NCI-H2196 (cell line): ENCODE results near the gene LCE3E.
"Not testable (repeated sequence)": the region's sequence is repeated elsewhere in the genome, so short reads cannot be mapped to it uniquely, and the experiment has no call there.

Source experiments
- DNase-seq: peaks from one replicate; lab custom pipeline; 2025; ENCODE audit not compliant: unreplicated experiment; lab: John Stamatoyannopoulos, UW

LCE3E gene

DNA sequence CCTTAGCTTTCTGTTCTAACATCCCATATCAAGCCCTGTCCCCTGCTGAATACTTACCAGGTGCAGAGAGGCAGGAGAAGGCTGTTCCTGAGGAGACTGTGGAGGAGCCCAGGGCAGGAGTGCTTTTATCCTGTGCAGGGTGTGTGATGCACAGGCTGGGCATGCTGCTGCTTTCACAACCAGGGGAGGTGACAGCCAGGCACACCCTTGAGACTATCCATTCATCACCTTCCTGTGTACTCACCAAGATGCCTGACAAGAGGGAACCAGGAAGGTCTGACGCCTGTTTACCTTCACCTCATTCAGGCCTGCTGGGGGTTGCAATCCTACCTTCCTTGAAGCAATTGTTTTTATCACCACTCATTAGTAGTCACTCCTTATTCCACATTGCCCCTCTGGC, at the start of gene LCE3E:
Gene LCE3E, minus strand, starts transcription at position 100 of the 400 bp plus-strand sequence. CDS start 572 bp downstream, outside the sequence.
- DNase-seq = no peak

GRCh38 chr1:152613511-152613910, 46.9 kb upstream of the LCE3E start, which contains the start of gene LCE3B:
Gene LCE3B, plus strand, starts transcription at chr1:152613811. Its CDS starts 0 bp downstream, at chr1:152613811.
- no peak for DNase-seq

- DNase-seq = no peak
Measured at GRCh38 chr1:152599934-152600333, 33.4 kb upstream of the LCE3E start, which contains the start of gene LCE3C. Gene LCE3C, plus strand, starts transcription at chr1:152600234. Its CDS starts 498 bp downstream, at chr1:152600732.

DNA sequence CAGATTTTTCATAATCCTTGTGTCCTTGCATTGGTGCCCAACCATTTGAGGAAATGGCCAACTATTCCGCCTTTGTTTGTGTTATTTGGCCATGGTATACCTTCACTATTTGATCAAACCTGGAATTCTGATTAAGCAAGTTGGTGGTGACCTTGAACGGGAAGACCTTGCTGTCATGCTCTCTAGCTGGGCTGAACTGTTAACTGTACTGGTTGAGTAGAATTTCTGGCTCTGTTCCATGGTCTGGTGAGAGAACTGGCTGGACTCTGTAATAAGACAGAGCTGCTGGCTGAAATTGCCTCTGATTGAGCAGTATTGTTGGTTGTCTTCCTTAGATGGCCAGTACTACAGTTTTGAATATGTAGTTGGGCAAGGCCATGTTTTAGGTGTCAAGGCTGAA, 30.4 kb upstream of the LCE3E start:
- no peak for DNase-seq

GRCh38 chr1:152585586-152585985, 19.0 kb upstream of the LCE3E start:
- DNase-seq = no peak

- no peak for DNase-seq
Measured at GRCh38 chr1:152582647-152583046, 16.1 kb upstream of the LCE3E start.

DNA sequence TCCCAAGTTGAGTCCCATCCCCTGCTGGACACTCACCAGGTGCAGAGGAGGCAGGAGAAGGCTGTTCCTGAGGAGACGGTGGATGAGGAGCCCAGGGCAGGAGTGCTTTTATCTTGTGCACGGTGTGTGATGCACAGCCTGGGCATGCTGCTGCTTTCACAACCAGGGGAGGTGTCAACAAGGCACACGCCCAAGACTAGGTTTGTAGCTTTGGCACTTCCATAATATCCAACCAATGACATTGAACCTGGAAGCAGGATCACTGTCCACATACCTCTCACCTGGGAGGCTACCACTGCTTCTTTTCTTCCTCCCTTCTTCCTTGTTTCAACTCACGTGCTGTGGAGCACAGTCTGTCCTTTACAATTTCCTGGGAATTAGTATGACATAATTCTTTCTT, 13.9 kb upstream of the LCE3E start, which contains the start of gene LCE3D:
Gene LCE3D, minus strand, starts transcription at position 84 of the 400 bp plus-strand sequence. CDS start 580 bp downstream, outside the sequence.
- DNase-seq = no peak

DNA sequence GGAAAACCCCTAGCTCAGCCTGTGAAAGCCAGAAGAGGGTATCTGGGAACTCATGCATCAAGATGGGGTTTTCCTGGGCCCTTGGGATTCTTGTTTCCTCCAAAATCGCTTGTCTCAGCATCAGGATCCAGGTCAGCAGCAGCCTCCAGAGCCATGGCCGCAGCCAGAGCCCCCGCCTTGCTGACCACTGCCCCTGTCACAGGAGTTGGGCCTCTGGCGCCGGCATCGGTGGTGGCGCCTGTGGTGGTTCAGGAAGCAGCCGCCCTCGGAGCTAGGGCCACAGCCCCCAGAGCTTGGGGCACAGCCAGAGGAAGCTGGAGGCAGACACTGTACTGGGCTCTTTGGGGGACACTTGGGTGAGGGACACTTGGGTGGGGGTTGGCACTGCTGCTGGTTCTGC, 12.9 kb upstream of the LCE3E start:
- not testable (repeated sequence) for DNase-seq

DNA sequence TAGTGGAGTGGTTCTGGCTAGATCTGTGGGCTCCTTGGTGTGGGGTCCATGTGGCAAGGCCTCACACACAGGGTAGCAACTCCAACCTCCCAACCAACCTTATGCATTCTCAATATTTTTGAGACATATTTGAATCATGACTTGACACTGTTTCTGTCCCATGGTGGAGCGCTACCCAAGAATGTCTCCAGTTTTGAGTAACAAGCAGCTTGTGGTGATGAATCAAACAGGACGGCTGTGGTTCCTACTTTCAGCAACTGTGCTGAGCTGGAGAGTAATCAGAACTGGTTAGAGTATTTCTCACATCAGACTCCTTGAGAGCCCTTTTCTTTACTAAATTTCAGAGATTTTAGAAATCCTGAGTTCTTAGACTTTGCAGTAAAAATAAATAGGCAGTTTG, 10.6 kb upstream of the LCE3E start:
- no peak for DNase-seq

DNA sequence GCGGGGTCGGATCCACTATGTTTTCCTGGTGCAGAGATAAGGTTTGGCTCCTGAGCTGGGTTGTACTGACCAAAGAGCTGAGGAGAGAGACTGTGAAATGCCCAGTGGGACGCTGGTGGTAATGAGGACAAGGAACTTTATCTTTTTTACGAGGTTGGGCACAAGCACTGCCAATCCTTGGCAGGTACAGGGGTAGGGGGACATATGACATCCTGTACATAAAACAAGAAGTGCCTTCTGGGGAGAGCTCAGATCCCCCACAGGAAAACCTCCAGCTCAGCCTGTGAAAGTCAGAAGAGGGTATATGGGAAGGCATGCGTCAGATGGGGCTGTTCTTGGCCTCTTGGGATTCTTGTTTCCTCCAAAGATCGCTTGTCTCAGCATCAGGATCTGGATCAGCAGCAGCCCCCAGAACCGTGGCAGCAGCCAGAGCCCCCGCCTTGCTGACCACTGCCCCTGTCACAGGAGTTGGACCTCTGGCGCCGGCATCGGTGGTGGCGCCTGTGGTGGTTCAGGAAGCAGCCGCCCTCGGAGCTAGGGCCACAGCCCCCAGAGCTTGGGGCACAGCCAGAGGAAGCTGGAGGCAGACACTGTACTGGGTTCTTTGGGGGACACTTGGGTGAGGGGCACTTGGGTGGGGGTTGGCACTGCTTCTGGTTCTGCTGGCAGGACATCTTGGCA, 905 bp downstream of the LCE3E start:
- DNase-seq = no peak

- no peak for DNase-seq
Measured at GRCh38 chr1:152565115-152565514, 1.5 kb downstream of the LCE3E start.

GRCh38 chr1:152548358-152548757, 18.2 kb downstream of the LCE3E start:
- not testable (repeated sequence) for DNase-seq

DNA sequence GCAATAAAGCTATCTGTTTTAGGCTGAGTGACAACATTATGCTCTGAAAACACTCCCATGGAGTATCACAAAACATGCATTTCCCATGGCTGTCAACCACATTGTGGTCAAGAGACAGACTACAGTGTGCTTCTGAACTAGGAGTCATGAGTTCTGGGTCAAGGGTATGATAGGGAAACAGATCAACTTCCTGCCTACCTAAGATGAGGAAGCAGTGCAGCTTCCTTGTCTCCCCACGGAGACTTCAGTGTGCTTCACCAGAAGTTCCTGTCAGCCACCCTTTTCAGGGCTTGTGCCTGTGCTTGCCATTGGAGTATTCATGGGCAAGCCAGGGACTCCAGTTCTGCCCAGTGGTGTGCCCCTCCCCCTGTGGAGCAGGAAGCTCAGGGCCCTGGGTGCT, 19.9 kb downstream of the LCE3E start:
- DNase-seq = no peak

DNA sequence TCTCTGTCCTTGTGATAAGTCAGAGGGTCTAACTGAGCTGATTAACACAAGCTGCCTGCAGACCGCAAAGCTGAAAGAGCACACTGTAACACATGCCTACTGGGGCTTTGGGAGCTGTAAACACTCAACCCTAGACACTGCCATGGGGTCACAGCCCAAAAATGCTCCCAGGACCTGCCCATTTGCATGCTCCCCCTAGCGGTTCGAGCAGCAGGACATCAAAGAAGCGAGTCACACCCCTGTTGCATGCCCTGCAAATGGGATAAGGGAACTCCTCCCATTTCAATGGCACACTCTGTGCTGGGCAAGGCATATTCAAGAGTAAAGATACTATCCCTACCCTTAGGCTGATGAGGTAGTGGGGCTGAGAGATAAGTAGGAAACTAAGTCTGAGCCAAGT, 22.8 kb downstream of the LCE3E start:
- DNase-seq = no peak

GRCh38 chr1:152539901-152540300, 26.7 kb downstream of the LCE3E start:
- DNase-seq = no peak

DNA sequence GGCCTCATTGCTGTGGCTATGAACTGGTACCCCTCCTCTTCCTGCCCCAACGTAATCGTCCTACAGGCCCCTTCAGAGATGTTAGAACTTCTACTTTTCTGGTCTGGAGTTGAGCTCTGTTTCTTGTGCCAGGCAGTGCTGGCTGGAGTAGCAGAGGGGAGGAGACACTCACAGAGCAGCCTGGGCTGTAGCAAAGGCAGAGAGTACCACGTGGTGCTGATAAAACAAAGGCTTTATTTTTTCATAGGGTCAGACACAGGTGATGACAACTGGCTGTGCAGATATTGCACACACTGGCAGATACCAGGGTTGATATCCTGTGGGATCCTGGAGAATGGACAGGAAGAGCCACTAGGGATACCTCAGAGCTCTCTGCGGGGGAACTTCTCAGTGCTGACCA, 29.1 kb downstream of the LCE3E start:
- no peak for DNase-seq

GRCh38 chr1:152535774-152536173, 30.8 kb downstream of the LCE3E start:
- DNase-seq = no peak

DNA sequence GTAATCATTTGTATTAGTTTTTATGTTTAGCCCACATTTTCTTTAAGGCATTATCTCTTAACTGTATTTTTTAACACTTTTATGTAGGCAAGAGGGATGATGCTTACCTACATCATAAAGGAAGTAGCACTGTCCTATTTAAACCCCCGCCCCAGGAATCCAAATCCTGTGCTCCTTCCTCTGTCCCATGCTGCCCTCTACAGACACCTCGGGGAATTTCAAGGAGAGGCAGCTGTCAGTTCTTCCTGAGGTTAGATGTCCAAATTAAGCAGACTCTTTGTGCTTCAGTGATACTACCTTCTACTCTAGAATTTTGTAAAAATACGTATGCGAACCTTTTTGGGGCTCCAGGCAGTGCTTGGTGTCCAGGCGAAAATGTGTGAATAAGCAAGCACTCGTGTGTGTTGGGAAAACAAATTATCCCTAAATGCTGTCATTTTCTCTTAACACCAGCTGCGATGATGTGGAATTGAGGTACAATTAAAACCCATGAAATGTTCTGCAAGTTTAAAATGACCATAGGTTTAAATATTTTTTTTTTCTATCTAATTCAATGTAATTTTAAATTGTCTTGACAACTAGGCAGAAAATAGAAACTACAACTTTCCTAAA, 33.1 kb downstream of the LCE3E start:
- DNase-seq = peak; percentile 29

DNA sequence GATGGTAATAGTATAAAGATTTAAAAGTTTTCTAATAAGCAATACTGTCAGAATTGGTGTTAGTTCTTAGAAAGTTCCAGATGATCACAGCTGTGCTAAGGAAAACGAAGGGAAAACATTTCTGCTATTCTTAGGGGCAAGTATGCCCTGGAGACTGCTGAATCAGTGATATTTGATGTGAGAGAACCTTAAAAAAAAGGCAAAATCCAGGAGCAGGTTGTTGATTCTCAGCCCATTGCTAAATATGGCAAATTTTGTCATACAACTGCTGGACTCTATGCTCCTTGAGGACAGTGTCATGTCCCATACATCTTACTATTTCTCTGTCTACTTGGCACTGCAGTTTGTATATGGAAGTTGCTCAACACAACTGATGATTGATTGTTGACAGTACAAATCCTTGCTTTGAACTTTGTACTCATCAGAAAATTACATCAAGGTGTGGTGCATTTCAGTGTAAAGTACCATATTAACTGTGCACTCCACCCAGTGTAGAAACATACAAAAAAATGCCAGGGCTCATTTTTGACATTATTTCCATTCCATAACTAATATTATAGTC, 41.4 kb downstream of the LCE3E start:
- DNase-seq = no peak

GRCh38 chr1:152520561-152521090, 46.0 kb downstream of the LCE3E start:
- DNase-seq = no peak

DNA sequence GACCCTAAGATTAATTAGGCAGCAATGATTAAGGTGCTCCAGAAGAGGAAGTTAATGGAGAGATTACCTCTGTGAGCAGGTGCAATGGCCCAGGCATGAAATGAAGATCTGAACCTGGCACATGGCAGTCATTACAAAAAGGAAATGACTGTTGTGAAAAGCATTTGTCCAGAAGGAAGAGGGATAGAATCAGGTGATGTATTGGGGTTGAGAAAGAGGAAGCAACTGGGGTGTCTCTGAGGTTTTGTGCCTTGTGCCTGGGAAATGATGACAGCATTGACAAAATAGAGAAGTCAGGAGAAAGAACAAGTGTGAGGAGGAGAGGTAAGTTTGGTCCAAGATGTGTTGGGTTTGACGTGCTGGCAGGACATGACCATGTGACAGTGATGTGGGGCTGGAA, 46.7 kb downstream of the LCE3E start:
- no peak for DNase-seq

- no peak for DNase-seq
Measured at GRCh38 chr1:152517237-152517811, 49.3 kb downstream of the LCE3E start.
